Neural progenitor cell (in vitro differentiated cells): ENCODE measurements around the gene ARHGAP24. TPM values are rescaled to one million over a fixed set of nuclear protein-coding genes. Genes with fewer than 3 reads are reported as not detected.

Source experiments
- DNase-seq: peaks from one replicate; pipeline ENCODE4 v3.0.0-alpha.2; 2016; ENCODE audit warnings: low spot score
- H2AFZ ChIP-seq: fragments of 200-600 bp; sonication (generic); replicated peaks from 2 replicates; pipeline ENCODE4 v1.6.1; 2016; ENCODE audit warnings: antibody characterized with exemption
- H3F3A ChIP-seq: fragments of 200-600 bp; sonication (generic); 2 replicates; pipeline ENCODE4 v1.6.1; 2016; ENCODE audit warnings: antibody characterized with exemption, low read depth
- H3K27ac ChIP-seq: fragments of 200-600 bp; sonication (generic); 2 replicates; pipeline ENCODE4 v1.5.1; 2016; ENCODE audit warnings: mild to moderate bottlenecking
- H3K27me3 ChIP-seq: fragments of 200-600 bp; sonication (generic); 2 replicates; pipeline ENCODE4 v1.6.1; 2016; ENCODE audit warnings: mild to moderate bottlenecking, moderate library complexity
- H3K36me3 ChIP-seq: fragments of 200-600 bp; sonication (generic); 2 replicates; pipeline ENCODE4 v1.5.1; 2016
- H3K4me1 ChIP-seq: fragments of 200-600 bp; sonication (generic); 2 replicates; pipeline ENCODE4 v1.6.1; 2016; ENCODE audit warnings: mixed run types
- H3K4me2 ChIP-seq: fragments of 200-600 bp; sonication (generic); 2 replicates; pipeline ENCODE4 v1.6.1; 2016
- H3K4me3 ChIP-seq: fragments of 200-600 bp; sonication (generic); 2 replicates; pipeline ENCODE4 v1.5.1; 2016
- H3K79me2 ChIP-seq: fragments of 200-600 bp; sonication (generic); 2 replicates; pipeline ENCODE4 v1.6.1; 2016; ENCODE audit warnings: low read depth
- H3K9ac ChIP-seq: fragments of 200-600 bp; sonication (generic); 2 replicates; pipeline ENCODE4 v1.6.1; 2016
- H3K9me3 ChIP-seq: fragments of 200-600 bp; sonication (generic); 2 replicates; pipeline ENCODE4 v1.5.1; 2016; ENCODE audit warnings: low read depth
- H4K20me1 ChIP-seq: fragments of 200-600 bp; sonication (generic); 2 replicates; pipeline ENCODE4 v1.6.1; 2016; ENCODE audit warnings: low read depth
- H3K27ac Mint-ChIP-seq: 3 replicates; pipeline ENCODE4 v1.8.0; 2021; ENCODE audit warnings: mixed read lengths
- H3K27me3 Mint-ChIP-seq: 2 replicates; pipeline ENCODE4 v1.8.0; 2022; ENCODE audit warnings: low read depth, mild to moderate bottlenecking, inconsistent platforms, moderate library complexity, mixed read lengths; ENCODE audit not compliant: insufficient read depth
- H3K36me3 Mint-ChIP-seq: 3 replicates; pipeline ENCODE4 v1.8.0; 2021; ENCODE audit warnings: mixed read lengths
- H3K4me1 Mint-ChIP-seq: 3 replicates; pipeline ENCODE4 v1.8.0; 2021; ENCODE audit warnings: mixed read lengths
- H3K4me3 Mint-ChIP-seq: 3 replicates; pipeline ENCODE4 v1.8.0; 2021; ENCODE audit warnings: mild to moderate bottlenecking, moderate library complexity, mixed read lengths
- H3K9me3 Mint-ChIP-seq: 3 replicates; pipeline ENCODE4 v1.8.0; 2020; ENCODE audit warnings: mixed read lengths
- EZH2 ChIP-seq: fragments of 200-600 bp; sonication (generic); IDR thresholded peaks from 2 replicates; pipeline ENCODE4 v1.6.1; 2017; ENCODE audit warnings: antibody characterized with exemption, mild to moderate bottlenecking, moderate library complexity
- EZH2phosphoT487 ChIP-seq: fragments of 200-600 bp; sonication (generic); IDR thresholded peaks from 2 replicates; pipeline ENCODE4 v1.6.1; 2017; ENCODE audit warnings: antibody characterized with exemption
- total RNA-seq: library from RNA; depleted of rRNA; stranded (reverse); fragments of >200 nt; gene quantifications from 2 replicates; pipeline ENCODE4 v1.2.3, GENCODE V29; 2015; ENCODE audit warnings: low replicate concordance
- TF ChIP-seq, protein P1 (sequence below): fragments of 200-600 bp; sonication (generic); IDR thresholded peaks from 2 replicates; pipeline ENCODE4 v1.5.1; 2017; ENCODE audit warnings: antibody characterized with exemption, mild to moderate bottlenecking

The ARHGAP24 gene
- total RNA-seq, 1 donor from 2014 or later = 2.2 TPM

DNA sequence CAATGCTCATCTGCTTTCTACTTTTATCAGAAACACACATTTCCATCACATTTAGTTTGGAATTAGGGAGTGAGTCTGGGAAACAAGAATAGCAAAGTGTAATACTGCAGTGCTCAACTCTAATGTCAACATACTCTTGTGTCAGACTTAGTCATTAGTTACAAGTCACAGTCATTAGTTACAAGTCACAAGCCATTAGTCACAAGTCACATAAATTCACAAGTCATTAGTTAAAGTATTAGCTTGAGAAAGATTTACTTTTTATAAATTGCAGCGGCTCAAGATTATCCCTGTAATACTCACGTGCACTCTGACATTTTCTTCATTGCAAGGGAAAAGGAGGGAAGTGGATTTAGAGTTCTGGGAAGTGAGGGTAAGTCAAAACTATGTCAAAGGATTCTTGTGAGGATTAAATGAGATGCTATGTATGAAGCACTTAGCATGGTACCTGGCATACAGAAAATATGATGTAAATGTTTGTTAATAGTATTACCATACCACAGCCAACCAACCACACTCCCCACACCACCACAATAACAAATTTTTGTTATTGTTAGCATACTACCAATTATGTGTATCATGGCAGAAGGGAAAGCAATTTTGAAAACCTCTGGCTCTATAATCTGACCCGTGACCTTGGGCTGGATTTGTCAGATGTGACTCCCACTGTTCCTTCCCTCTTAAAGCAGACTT lies 116.6 kb downstream of the ARHGAP24 start:
- no peak overlapping the region for H2AFZ ChIP-seq
- H3K27me3 ChIP-seq = no peaks in the 10 kb centered on the region
- peaks cover 2% of the 10 kb centered on the region for H3K27me3 Mint-ChIP-seq
- no peaks in the 10 kb centered on the region for H3F3A ChIP-seq
- H3K9me3 ChIP-seq = no peaks in the 10 kb centered on the region
- no peaks in the 10 kb centered on the region for H3K36me3 Mint-ChIP-seq
- H4K20me1 ChIP-seq = no peaks in the 10 kb centered on the region
- H3K4me1 Mint-ChIP-seq = no peaks in the 10 kb centered on the region
- no peak overlapping the region for H3K4me3 Mint-ChIP-seq
- TF ChIP-seq EZH2 (no peak), EZH2phosphoT487 (no peak)
- TF ChIP-seq, protein P1, sequence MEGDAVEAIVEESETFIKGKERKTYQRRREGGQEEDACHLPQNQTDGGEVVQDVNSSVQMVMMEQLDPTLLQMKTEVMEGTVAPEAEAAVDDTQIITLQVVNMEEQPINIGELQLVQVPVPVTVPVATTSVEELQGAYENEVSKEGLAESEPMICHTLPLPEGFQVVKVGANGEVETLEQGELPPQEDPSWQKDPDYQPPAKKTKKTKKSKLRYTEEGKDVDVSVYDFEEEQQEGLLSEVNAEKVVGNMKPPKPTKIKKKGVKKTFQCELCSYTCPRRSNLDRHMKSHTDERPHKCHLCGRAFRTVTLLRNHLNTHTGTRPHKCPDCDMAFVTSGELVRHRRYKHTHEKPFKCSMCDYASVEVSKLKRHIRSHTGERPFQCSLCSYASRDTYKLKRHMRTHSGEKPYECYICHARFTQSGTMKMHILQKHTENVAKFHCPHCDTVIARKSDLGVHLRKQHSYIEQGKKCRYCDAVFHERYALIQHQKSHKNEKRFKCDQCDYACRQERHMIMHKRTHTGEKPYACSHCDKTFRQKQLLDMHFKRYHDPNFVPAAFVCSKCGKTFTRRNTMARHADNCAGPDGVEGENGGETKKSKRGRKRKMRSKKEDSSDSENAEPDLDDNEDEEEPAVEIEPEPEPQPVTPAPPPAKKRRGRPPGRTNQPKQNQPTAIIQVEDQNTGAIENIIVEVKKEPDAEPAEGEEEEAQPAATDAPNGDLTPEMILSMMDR = no peak
- H3K4me3 ChIP-seq = no peak overlapping the region
- no peak overlapping the region for H3K27ac ChIP-seq
- no peak for DNase-seq
- H3K79me2 ChIP-seq = no peaks in the 10 kb centered on the region
- no peaks in the 10 kb centered on the region for H3K36me3 ChIP-seq
- H3K4me1 ChIP-seq = no peaks in the 10 kb centered on the region
- H3K4me2 ChIP-seq = no peak overlapping the region
- no peak overlapping the region for H3K27ac Mint-ChIP-seq
- no peaks in the 10 kb centered on the region for H3K9me3 Mint-ChIP-seq
- no peak overlapping the region for H3K9ac ChIP-seq

DNA sequence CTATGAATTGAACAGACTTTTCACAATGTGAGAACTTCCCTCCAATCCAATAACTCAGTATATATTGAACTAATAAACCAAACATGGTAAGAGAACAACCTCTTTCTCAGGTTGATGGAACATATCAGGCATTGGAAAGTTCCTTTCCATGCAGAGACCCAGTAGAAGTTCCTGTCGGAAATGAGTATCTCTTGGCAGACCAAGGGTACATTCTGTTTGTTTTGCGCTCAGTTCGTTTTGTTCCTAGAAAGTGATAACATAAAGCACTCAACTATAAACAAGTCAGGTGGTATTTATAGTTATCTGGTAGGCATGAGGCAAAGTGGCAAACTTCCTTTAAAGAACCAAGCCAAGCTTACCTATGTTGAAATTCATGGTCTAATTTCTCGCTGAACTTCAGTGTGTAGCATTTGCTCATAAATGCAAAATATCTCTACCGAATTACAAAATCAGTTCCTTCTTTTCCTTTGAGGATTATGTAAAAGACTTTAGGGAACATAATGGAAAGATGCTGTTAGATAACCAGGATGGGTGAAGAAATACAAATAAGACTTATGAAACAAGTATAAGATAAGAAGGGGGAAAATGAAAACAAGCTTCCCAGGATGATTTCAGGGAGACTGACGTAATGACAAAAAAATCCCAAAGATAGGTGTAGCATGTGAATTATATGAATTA lies 120.3 kb downstream of the ARHGAP24 start:
- H3K4me2 ChIP-seq = no peak overlapping the region
- no peaks in the 10 kb centered on the region for H3K9me3 ChIP-seq
- no peak overlapping the region for H3K27ac Mint-ChIP-seq
- TF ChIP-seq EZH2 = no peak
- TF ChIP-seq EZH2phosphoT487 = no peak
- TF ChIP-seq, protein P1 = no peak
- H3K4me3 Mint-ChIP-seq = no peak overlapping the region
- no peak overlapping the region for H3K27ac ChIP-seq
- H2AFZ ChIP-seq = no peak overlapping the region
- no peak for DNase-seq
- no peaks in the 10 kb centered on the region for H3K36me3 ChIP-seq
- H3K4me1 Mint-ChIP-seq = peaks cover 10% of the 10 kb centered on the region
- H3K9ac ChIP-seq = no peak overlapping the region
- peaks cover 2% of the 10 kb centered on the region for H3K27me3 Mint-ChIP-seq
- no peaks in the 10 kb centered on the region for H4K20me1 ChIP-seq
- no peaks in the 10 kb centered on the region for H3K79me2 ChIP-seq
- no peaks in the 10 kb centered on the region for H3K9me3 Mint-ChIP-seq
- no peaks in the 10 kb centered on the region for H3K36me3 Mint-ChIP-seq
- no peaks in the 10 kb centered on the region for H3K27me3 ChIP-seq
- H3K4me1 ChIP-seq = peaks cover 6% of the 10 kb centered on the region
- no peak overlapping the region for H3K4me3 ChIP-seq
- H3F3A ChIP-seq = no peaks in the 10 kb centered on the region

DNA sequence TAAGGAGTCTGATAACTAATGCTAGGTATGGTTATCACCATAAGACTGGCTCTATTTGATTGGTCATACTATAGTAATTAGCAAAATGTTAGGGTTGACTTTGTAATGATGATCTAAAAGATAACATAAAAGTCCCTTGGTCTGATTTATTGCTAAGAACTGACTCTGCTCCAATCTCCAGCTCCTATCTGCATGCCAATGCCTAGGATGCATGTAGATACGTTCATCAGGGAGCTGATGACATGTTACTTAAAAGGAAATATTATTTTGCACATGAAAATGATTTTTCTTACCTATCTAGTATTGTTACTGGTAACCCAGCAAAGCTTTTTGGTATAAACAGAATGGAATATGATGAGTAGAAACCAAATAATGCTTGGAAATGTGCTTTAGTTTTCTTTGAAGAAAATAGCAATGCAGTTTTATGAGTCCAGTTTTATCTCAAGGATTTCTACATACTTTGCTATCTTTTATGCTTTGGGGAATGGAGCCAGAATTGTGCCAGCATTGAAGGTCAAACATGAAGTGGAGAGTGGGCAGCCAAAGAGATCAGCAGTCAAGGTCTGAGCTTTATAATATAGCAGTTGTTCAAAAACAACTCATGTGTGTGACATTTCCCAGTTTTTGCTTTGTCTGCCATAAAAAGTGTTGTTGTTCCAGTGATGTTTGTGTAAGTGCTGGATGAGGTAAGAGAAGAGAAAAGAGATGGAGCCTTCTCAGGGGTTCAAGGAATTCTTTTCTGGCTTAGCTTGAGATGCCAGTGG lies 121.0 kb downstream of the ARHGAP24 start:
- H3K27me3 ChIP-seq = no peaks in the 10 kb centered on the region
- TF ChIP-seq, protein P1 = no peak
- TF ChIP-seq EZH2 = no peak
- no peak for TF ChIP-seq EZH2phosphoT487
- H3K27ac Mint-ChIP-seq = no peak overlapping the region
- H3K4me2 ChIP-seq = no peak overlapping the region
- no peaks in the 10 kb centered on the region for H3K36me3 ChIP-seq
- H3F3A ChIP-seq = no peaks in the 10 kb centered on the region
- no peaks in the 10 kb centered on the region for H4K20me1 ChIP-seq
- H3K27me3 Mint-ChIP-seq = peaks cover 2% of the 10 kb centered on the region
- H3K27ac ChIP-seq = no peak overlapping the region
- H3K9ac ChIP-seq = no peak overlapping the region
- H3K4me1 ChIP-seq = peaks cover 6% of the 10 kb centered on the region
- H2AFZ ChIP-seq = no peak overlapping the region
- H3K4me3 ChIP-seq = no peak overlapping the region
- no peaks in the 10 kb centered on the region for H3K79me2 ChIP-seq
- no peaks in the 10 kb centered on the region for H3K9me3 ChIP-seq
- H3K36me3 Mint-ChIP-seq = no peaks in the 10 kb centered on the region
- H3K4me1 Mint-ChIP-seq = peaks cover 10% of the 10 kb centered on the region
- no peak overlapping the region for H3K4me3 Mint-ChIP-seq
- no peaks in the 10 kb centered on the region for H3K9me3 Mint-ChIP-seq
- no peak for DNase-seq
